ENCODE data around the gene CYP2W1. TPM values are rescaled to one million over a fixed set of nuclear protein-coding genes. Genes with fewer than 3 reads are reported as not detected.

CYP2W1 gene
- total RNA-seq, 4 donors from 2014 or later: 11.7 to 31.6 (median 19.3) TPM

GRCh38 chr7:1010226-1010625 lies 27.2 kb downstream of the CYP2W1 start:
- no peak overlapping the region for H3K4me3 ChIP-seq (ENCODE audit: low read depth, poor library complexity, severe bottlenecking)
- intact Hi-C loops (cut with DNase I; ENCODE audit: low total_unique reads): no loop called here
- no peak for TF ChIP-seq POLR2A (IDR thresholded peaks at IDR 0.05)
- WGBS, 2 donors: 80 to 82% methylated on average over 9 to 13 of the region's 13 CpGs
- DNase-seq (ENCODE audit: low spot score in 2 of 2): no peak

- TF ChIP-seq CTCF (IDR thresholded peaks at IDR 0.05) (no peak), POLR2A (IDR thresholded peaks at IDR 0.05) (no peak)
- intact Hi-C loops (cut with DNase I; ENCODE audit: low total_unique reads): no loop called here
- no peak overlapping the region for H3K4me3 ChIP-seq (ENCODE audit: low read depth, poor library complexity, severe bottlenecking)
- DNase-seq (ENCODE audit: low spot score in 2 of 2): no peak
- WGBS, 2 donors: 79% methylated on average over 12 of the region's 13 CpGs
Observed at GRCh38 chr7:1011297-1012003, 28.5 kb downstream of the CYP2W1 start.

GRCh38 chr7:1012004-1012715 lies 29.2 kb downstream of the CYP2W1 start:
- 70 to 81% methylated on average over 27 to 28 of the region's 32 CpGs for WGBS, 2 donors
- DNase-seq (ENCODE audit: low spot score in 2 of 2): no peak
- intact Hi-C loops (cut with DNase I; ENCODE audit: low total_unique reads): no loop called here
- H3K4me3 ChIP-seq (ENCODE audit: low read depth, poor library complexity, severe bottlenecking): no peak overlapping the region
- no peak for TF ChIP-seq CTCF (IDR thresholded peaks at IDR 0.05)
- TF ChIP-seq POLR2A (IDR thresholded peaks at IDR 0.05): no peak

GRCh38 chr7:1012716-1013095 lies 29.7 kb downstream of the CYP2W1 start:
- TF ChIP-seq CTCF (IDR thresholded peaks at IDR 0.05): no peak
- H3K4me3 ChIP-seq (ENCODE audit: low read depth, poor library complexity, severe bottlenecking): no peak overlapping the region
- intact Hi-C loops (cut with DNase I; ENCODE audit: low total_unique reads): no loop called here
- WGBS, 2 donors: 46 to 61% methylated on average over 29 to 30 of the region's 30 CpGs
- DNase-seq (ENCODE audit: low spot score in 2 of 2): no peak

GRCh38 chr7:1013581-1013980 lies 30.6 kb downstream of the CYP2W1 start:
- intact Hi-C loops (cut with DNase I; ENCODE audit: low total_unique reads): no loop called here
- TF ChIP-seq POLR2A (IDR thresholded peaks at IDR 0.05) (no peak), CTCF (IDR thresholded peaks at IDR 0.05) (no peak)
- DNase-seq (ENCODE audit: low spot score in 2 of 2): no peak
- H3K4me3 ChIP-seq (ENCODE audit: low read depth, poor library complexity, severe bottlenecking): no peak overlapping the region
- 76 to 81% methylated on average over 11 of the region's 11 CpGs for WGBS, 2 donors

- DNase-seq (ENCODE audit: low spot score in 2 of 2): no peak
- intact Hi-C loops (cut with DNase I; ENCODE audit: low total_unique reads): no loop called here
- TF ChIP-seq CTCF (IDR thresholded peaks at IDR 0.05): no peak
- no peak for TF ChIP-seq POLR2A (IDR thresholded peaks at IDR 0.05)
- H3K4me3 ChIP-seq (ENCODE audit: low read depth, poor library complexity, severe bottlenecking): no peak overlapping the region
- WGBS, 2 donors: 70 to 75% methylated on average over 19 to 20 of the region's 20 CpGs
Observed at GRCh38 chr7:1014681-1015080, 31.7 kb downstream of the CYP2W1 start.
